HUDEP-2 (cell line): ENCODE data around the gene LCTL.
"Not testable (repeated sequence)": the region's sequence is repeated elsewhere in the genome, so short reads cannot be mapped to it uniquely, and the experiment has no call there.

Experiments
- DNase-seq, 76 experiments: peaks; one replicate each; lab custom pipeline; 2025; ENCODE audit not compliant: unreplicated experiment in 76 of 76; lab: John Stamatoyannopoulos, UW

LCTL gene

DNA sequence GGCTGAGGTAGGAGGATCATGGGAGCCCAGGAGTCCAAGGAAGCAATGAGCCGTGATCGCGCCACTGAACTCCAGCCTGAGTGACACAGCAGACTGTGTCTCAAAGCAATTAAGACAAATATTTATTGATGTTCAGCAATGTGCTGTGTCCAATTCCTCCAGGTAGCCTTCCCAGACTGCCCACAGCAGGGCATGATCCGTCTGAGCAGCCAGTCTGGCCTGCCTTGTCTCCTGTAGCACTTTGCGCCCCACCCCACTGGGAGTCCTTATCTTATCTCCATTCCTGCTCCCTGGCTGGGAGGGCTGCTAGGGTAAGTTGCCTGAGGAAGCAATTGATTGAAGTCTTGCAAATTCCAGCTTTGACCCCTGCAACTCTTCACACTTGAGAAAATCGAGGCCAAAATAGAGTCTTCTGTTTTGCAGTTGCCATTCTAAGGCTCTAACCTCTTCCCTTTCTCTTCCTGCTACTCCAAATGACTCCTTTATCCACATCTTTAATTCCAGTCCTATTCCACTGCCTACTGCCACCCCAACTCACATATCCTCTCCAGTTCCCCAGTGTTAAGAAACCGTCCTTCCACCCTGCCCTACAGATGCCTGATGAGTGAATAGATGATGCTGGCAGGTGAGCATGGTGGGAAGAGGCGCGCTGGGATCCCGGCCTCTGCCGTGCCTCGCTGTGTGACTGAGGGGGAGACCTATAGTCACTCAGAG is 26.9 kb upstream of the LCTL start:
- DNase-seq: peak in 25 of 76 experiments; percentile 2 to 35 (median 12)

DNA sequence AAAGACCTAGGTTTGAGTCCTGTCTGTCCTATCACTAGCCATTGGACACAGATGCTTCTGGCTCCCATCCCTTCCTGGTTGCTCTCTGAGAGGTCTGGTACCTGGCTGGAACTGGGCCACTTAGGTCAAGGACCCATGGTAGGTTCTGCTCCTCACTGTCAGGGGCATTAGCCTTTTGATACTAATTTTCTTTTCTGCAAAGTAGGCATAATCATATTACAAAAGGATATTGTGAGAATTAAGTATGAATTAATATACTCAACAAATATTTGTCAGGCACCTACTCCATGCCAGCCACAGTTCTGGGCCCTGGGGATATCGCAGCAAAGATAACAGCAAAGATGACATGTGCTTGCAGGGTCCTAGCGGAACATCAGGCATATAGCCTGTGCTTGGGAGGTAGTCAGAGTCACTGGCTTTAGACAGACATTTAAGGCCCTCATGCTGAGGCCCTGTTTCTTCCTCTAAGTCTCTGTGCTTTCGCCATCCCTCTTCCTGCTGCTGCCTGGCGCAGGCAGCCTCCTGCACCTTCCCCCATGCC is 25.6 kb upstream of the LCTL start:
- no peak for DNase-seq

DNA sequence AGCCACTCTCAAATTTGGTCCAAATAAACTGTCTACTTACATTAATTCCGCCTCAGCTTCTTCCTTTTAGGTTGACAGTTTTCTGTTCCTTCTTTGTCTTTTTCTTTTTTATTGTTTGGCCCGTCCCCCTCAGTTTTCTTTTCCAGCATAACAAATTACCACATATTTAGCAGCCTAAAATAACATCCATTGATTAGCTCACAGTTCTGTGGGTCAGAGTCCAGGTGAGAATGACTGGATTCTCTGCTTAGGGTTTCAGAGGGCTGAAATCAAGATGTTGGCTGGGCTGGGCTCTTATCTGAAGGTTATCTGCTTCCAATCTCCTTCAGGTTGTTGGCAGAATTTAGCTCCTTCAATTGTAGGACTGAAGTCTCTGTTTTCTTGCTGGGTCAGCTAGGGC is 24.6 kb upstream of the LCTL start:
- DNase-seq: no peak

DNA sequence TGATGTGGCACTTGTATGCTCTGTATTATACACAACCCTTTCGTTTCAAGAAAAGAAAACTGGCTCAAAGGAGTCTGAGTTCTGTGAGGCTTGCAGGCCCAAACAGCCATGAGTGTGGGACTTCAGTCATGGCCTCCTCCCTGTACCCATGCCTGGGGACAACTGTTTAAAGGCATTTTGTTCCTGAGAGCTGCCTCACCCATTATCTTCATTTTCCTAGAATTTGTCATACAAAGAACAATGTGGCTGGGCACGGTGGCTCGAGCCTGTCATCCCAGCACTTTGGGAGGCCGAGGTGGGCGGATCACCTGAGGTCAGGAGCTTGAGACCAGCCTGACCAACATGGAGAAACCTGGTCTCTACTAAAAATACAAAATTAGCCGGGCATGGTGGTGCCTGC is 23.6 kb upstream of the LCTL start:
- not testable (repeated sequence) for DNase-seq

DNA sequence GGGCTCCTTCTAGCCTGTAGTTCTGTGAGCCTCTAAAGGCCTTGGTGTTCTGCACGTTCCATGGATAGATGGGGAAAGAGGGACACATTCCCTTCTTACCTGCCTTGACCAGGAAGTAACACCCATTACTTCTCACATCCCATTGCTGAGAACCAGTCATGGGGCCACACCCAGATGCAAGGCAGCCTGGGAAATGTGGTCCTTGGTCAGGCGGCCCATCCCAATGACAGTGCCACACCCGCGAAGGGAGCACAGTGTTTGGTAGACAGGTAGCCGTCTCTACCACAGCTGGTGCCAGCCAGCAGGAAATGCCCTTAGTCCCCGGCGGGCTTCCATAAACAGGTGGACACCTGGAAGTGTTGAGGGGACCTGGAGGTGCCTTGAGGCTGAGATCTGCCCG is 23.2 kb upstream of the LCTL start:
- DNase-seq: no peak

DNA sequence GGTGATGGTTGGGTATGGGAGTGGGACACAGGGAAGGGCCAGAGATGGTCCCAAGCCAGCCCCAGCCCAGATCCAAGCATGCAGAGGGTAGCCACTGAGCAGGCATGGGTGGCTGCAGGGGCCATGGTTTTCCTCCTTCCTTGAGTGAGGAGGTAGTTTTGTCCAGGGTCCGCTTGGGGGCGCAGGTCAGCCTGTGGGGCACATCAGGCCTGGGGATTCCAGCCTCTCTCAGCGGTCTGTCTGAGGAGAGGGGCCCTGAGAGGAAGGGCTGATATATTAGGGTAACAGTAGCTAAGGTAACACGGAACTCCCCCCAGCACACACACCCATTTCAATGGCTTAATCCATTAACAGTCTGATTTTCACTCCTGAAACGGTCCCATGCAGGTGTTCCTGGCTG is 22.7 kb upstream of the LCTL start:
- DNase-seq: peak in 10 of 76 experiments; percentile 1 to 36 (median 7)

DNA sequence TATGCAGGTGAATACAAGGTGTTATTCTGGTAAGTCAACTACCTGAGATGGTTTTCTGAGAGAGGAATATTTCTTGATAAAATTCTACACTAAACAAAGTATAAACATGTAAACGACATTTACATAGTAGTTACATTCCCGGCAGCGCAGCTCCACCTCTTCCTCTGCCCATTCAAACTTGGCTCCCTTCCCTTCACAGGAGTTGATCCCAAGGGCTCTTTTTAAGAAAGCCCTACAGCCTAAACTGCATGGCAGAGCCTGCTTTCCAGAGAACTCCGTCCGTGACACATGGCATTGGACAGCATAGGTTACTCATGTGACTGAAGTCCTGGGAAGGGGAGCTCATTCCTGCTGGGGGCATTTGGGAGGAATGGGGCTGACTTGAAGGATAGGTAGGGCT is 22.0 kb upstream of the LCTL start:
- DNase-seq: no peak

DNA sequence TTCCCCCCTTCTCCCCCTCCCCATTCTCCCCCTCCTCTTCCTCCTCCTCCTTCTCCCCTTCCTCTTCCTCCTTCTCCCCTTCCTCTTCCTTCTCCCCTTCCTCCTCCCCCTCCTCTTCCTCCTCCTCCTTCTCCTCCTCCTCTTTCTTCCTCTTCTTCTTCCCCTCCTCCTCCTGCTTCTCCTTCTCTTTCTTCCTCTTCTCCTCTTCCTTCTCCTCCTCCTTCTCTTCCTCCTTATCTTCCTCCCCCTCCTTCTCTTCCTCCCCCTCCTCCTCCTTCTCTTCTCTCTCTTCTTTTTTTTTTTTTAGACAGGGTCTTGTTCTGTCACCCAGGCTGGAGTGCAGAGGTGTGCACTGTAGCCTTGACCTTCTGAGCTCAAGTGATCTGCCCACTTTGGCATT is 21.2 kb upstream of the LCTL start:
- DNase-seq: no peak

DNA sequence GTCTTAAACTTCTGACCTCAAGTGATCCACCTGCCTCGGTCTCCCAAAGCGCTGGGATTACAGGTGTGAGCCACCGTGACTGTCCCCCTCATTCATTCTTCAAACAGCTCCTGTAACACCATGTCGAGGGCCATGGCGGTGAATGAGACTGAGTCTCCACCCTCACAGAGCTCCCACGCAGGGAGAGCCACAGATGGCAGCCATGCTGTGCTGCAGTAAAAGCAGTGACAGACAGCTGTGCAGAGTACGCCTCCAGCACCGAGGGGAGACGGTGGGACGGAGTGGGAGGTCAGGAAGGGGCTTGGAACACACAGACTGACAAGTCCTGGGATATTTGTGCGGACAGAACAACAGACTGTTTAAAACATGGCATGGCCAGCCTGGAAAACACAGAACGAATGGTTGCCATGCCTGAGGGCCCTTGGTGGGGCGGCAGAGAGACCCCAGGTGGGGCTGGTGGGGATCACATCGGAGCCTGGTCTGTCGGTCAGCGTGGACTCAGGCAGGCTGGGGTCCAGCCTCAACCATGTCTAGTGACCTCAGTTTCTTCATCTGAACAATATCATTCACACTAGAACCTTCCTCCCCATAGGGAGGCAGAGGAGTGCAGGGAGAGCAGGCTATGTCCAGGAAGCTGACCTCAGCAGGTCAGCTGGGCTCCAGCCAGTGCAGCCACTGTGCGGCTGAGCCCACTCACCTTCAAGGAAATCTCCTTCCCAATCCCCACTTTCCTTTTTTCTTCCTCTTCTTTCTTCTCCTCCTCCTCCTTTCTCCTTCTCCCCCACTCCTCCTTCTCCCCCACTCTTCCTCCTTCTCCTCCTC is 20.6 kb upstream of the LCTL start:
- DNase-seq: no peak

- no peak for DNase-seq
Observed at GRCh38 chr15:66581972-66582537, 16.3 kb upstream of the LCTL start.

- DNase-seq: no peak
Observed at GRCh38 chr15:66580643-66581042, 14.8 kb upstream of the LCTL start.

DNA sequence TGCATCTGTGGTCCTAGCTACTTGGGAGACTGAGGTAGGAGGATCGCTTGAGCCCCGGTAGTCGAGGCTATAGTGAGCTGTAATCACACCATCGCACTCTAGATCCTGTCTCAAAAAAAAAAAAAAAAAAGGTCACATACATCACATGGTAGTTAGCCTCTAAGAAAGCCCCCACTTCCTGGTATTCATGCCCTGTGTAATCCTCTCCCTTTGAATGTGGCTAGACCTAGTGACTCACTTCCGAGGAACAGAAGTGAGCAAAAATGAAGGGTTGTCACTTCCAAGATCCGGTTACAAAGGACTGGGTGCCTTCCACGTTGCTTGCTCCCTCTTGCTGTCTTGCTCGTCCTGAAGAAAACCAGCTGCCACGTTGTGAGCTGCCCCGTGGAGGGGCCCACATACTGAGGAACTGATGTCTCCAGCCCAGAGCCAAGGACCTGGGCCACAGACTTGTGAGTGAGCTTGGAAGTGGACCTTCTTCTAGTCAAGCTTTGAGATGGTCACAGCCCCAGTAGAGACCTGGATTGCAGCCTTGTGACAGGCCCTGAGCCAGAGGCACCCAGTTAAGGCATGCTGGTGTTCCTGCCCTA is 12.6 kb upstream of the LCTL start:
- DNase-seq: no peak

DNA sequence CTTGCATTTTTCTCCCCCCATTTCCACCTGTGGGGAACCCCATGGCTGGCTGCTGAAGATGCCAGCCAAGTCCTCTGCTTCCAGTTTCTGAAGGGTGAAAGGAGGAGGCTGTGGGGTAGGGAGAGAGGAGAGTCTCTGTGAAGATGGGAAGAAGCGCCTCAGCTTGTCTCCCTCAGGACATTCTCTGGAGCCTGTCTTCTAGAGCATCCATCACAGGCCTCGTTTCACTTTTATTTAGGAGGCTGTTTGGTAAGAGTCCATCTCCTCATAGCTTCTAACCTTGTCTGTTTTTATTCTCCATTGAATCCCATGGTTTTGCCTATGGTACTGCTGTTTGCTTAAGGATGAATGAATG is 8.8 kb upstream of the LCTL start:
- no peak for DNase-seq

GRCh38 chr15:66573719-66574595 is 8.2 kb upstream of the LCTL start:
- no peak for DNase-seq

GRCh38 chr15:66573348-66573718 is 7.5 kb upstream of the LCTL start:
- DNase-seq: no peak

GRCh38 chr15:66572146-66572545 is 6.3 kb upstream of the LCTL start:
- no peak for DNase-seq

- DNase-seq: no peak
Observed at GRCh38 chr15:66570842-66571478, 5.2 kb upstream of the LCTL start.

- no peak for DNase-seq
Observed at GRCh38 chr15:66570327-66570726, 4.5 kb upstream of the LCTL start.

DNA sequence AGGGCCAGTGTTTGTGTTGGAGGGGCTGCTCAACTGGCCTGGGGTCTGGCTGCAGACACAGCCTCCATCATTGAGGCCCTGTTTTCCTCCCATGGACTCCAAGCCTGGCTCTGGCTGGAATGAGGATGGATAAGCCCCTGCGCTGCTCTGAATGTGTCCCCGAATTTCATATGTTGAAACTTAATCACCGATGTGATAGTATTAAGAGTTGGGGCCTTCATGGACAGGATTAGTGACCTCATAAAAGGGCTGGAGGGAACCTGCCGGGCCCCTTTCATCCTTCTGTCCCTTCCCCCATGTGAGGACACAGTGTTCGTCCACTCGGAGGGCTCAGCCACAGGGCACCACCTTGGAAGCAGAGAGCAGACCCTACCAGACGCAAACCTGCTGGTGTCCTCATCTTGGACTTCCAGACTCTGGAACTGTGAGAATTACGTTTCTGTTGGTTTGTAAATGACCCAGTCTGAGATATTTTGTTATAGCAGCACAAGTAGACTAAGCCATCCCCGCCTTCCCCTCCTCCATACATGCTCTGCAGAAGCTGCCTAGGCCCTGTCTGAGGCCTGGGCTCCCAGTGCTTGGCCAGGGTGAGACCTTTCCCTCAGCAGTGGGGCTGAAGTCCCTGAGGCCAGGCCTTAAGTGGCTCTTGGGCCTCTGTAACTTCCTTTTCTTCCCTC is 3.8 kb upstream of the LCTL start:
- no peak for DNase-seq
